Chondrocyte (in vitro differentiated cells): ENCODE measurements around the gene UMAD1. TPM values are rescaled to one million over a fixed set of nuclear protein-coding genes. Genes with fewer than 3 reads are reported as not detected.
A peak's percentile ranks its signal among the peaks of the same experiment; 100 is the strongest.

ENCODE experiments used
- DNase-seq: peaks from one replicate; pipeline ENCODE4 v3.0.0; 2021; ENCODE audit warnings: mixed read lengths, low spot score
- H3K27ac Mint-ChIP-seq: one replicate; pipeline ENCODE4 v1.8.0; 2021; ENCODE audit warnings: mild to moderate bottlenecking, moderate library complexity, mixed read lengths; ENCODE audit not compliant: unreplicated experiment
- H3K27me3 Mint-ChIP-seq: 2 replicates; pipeline ENCODE4 v1.8.0; 2021; ENCODE audit warnings: low read depth, mixed read lengths
- H3K36me3 Mint-ChIP-seq: 2 replicates; pipeline ENCODE4 v1.8.0; 2021; ENCODE audit warnings: low read depth, mixed read lengths
- H3K4me1 Mint-ChIP-seq: 2 replicates; pipeline ENCODE4 v1.8.0; 2021; ENCODE audit warnings: low read depth, mild to moderate bottlenecking, mixed read lengths
- H3K4me3 Mint-ChIP-seq: one replicate; pipeline ENCODE4 v1.8.0; 2021; ENCODE audit warnings: mild to moderate bottlenecking, moderate library complexity, mixed read lengths; ENCODE audit not compliant: unreplicated experiment
- H3K9me3 Mint-ChIP-seq: 2 replicates; pipeline ENCODE4 v1.8.0; 2021; ENCODE audit warnings: low read depth, mixed read lengths
- CTCF ChIP-seq: fragments of 200-600 bp; sonication (generic); IDR thresholded peaks from 2 replicates; pipeline ENCODE4 v1.5.0; 2021; ENCODE audit warnings: antibody characterized with exemption, mild to moderate bottlenecking, moderate library complexity
- total RNA-seq: library from RNA; stranded (reverse); gene quantifications from 3 replicates; pipeline ENCODE4 v1.2.1, GENCODE V29; 2021

UMAD1 gene
- total RNA-seq, 1 donor from 2014 or later: 5.5 TPM

- Mint-ChIP-seq H3K4me3 (no peak overlapping the region), H3K36me3 (no peaks in the 10 kb centered on the region), H3K9me3 (peaks cover 5% of the 10 kb centered on the region), H3K27ac (peak overlapping the region; percentile 91), H3K27me3 (no peaks in the 10 kb centered on the region), H3K4me1 (peaks cover 57% of the 10 kb centered on the region)
- no peak for TF ChIP-seq CTCF
- no peak for DNase-seq
These were observed 56.0 kb downstream of the UMAD1 start for GRCh38 chr7:7696458-7697119.

GRCh38 chr7:7698930-7699329 is 58.4 kb downstream of the UMAD1 start:
- no peaks in the 10 kb centered on the region for H3K36me3 Mint-ChIP-seq
- no peak overlapping the region for H3K27ac Mint-ChIP-seq
- H3K4me1 Mint-ChIP-seq: peaks cover 51% of the 10 kb centered on the region
- H3K9me3 Mint-ChIP-seq: peaks cover 5% of the 10 kb centered on the region
- H3K4me3 Mint-ChIP-seq: no peak overlapping the region
- TF ChIP-seq CTCF: no peak
- no peak for DNase-seq
- H3K27me3 Mint-ChIP-seq: no peaks in the 10 kb centered on the region

- Mint-ChIP-seq H3K27ac (no peak overlapping the region), H3K9me3 (peaks cover 5% of the 10 kb centered on the region), H3K36me3 (no peaks in the 10 kb centered on the region), H3K4me1 (peaks cover 46% of the 10 kb centered on the region), H3K4me3 (no peak overlapping the region), H3K27me3 (no peaks in the 10 kb centered on the region)
- no peak for DNase-seq
- no peak for TF ChIP-seq CTCF
These were observed 58.8 kb downstream of the UMAD1 start for GRCh38 chr7:7699380-7699779.

- TF ChIP-seq CTCF: no peak
- Mint-ChIP-seq H3K27ac (no peak overlapping the region), H3K4me1 (peaks cover 42% of the 10 kb centered on the region), H3K27me3 (no peaks in the 10 kb centered on the region), H3K4me3 (no peak overlapping the region), H3K9me3 (no peaks in the 10 kb centered on the region), H3K36me3 (no peaks in the 10 kb centered on the region)
- DNase-seq: no peak
These were observed 59.4 kb downstream of the UMAD1 start for GRCh38 chr7:7699970-7700369.

- Mint-ChIP-seq H3K27me3 (no peaks in the 10 kb centered on the region), H3K9me3 (no peaks in the 10 kb centered on the region), H3K36me3 (no peaks in the 10 kb centered on the region), H3K27ac (no peak overlapping the region), H3K4me3 (no peak overlapping the region), H3K4me1 (peaks cover 39% of the 10 kb centered on the region)
- no peak for TF ChIP-seq CTCF
- DNase-seq: no peak
These were observed 61.0 kb downstream of the UMAD1 start for GRCh38 chr7:7701527-7701926.
